ENCODE data around the gene GPR17.

The GPR17 gene

DNA sequence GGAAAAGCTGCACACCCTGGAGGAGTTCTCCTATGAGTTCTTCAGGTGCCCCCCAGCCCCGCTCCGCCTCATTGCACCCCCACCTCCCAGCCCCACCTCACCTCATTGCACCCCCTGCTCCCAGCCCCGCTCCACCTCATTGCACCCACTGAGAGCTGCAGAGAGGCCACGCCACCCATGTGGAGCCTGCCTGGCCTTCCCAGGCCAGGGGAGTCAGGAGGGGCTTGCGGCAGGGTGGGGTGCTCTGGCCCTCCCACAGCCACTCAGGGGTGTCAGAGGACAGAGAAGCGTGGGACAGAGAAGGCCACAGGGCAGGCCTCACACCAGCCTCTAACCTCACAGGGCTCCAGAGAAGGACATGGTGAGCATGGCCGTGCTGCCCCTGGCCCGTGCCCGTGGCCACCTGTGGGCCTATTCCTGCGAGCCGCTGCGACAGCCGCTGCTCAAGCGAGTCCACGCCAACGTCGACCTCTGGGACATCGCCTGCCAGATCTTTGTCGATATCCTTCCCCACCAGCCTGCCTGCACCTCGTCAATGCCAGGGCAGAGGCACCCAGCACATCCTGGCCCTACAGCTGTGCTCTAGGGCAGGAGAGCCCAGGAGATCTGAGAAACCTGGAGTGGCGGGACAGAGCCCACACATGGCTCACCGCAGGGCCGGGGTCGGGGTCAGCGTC is 15.0 kb upstream of the GPR17 start:
- no peak for DNase-seq

- no peak for DNase-seq
Observed at GRCh38 chr2:127631541-127631996, 14.4 kb upstream of the GPR17 start.

DNA sequence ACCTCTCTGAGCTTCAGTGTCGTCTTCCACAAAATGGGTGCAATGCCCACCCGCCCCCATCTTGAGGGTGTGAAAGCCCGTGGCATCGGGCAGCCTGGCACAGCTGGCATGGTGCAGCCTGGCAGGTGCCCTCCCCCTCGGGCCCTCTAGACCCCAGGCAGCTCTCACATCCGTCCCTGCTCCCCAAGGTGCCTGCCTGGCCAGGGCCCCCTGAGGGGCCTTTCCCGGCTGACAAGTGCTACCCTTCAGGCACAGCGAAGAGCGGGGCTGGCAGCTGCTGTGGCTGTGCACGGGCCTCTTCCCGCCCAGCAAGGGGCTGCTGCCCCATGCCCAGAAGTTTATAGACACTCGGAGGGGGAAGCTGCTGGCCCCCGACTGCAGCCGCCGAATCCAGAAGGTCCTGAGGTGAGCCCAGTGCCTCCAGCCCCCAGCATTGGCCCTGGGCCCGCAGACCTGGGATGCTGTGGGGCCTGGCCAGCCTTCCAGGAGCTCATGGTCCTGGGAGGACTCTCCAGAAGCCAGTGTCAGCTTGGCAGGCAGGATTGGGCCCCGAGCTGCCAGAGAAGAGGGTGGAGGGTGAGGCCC is 13.9 kb upstream of the GPR17 start:
- no peak for DNase-seq

DNA sequence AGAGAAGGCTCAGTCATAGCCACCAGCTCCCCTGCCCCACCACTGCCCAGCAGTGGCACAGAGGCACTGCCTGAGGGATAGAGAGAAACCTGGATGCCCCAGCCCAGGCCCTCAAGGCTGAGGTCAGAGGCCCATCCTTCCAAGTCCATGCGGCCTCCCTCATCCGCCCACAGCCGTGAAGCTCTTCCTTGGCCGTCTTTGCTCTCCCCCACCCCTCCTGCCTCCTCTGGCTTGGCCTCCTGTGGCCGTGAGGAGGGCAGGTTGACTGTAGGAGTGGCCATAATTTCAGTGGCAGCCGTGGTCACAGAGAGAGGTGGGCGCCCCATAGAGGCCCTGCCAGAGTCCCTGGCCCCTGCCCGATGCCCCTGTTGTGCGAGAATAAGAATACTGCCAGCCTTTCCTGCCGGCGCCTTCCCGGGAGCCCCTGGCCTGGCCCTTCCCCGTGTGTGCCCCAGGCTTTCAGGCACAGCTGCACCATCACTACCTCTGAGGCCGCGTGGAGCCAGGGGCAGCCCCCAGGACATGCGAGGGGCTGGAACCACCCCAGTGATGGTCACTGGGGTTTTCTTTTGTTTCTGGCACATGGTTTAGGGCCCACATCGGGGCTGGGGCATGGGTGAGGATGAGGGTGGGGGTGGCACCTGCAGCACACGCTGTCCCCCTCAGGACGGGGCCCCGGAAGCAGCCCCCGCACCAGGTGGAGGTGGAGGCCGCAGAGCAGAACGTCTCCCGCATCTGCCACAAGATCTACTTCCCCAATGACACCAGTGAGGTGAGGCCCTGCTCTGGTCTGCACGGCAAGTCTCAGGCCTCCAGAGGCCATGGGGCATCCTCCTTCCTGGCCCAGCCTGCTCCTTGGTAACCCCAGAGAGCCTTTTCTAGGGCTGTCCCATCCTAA is 13.1 kb upstream of the GPR17 start:
- no peak for DNase-seq

- no peak for DNase-seq
Observed at GRCh38 chr2:127633556-127634065, 12.3 kb upstream of the GPR17 start.

GRCh38 chr2:127634066-127634617 is 11.8 kb upstream of the GPR17 start:
- peak; percentile 21 for DNase-seq

DNA sequence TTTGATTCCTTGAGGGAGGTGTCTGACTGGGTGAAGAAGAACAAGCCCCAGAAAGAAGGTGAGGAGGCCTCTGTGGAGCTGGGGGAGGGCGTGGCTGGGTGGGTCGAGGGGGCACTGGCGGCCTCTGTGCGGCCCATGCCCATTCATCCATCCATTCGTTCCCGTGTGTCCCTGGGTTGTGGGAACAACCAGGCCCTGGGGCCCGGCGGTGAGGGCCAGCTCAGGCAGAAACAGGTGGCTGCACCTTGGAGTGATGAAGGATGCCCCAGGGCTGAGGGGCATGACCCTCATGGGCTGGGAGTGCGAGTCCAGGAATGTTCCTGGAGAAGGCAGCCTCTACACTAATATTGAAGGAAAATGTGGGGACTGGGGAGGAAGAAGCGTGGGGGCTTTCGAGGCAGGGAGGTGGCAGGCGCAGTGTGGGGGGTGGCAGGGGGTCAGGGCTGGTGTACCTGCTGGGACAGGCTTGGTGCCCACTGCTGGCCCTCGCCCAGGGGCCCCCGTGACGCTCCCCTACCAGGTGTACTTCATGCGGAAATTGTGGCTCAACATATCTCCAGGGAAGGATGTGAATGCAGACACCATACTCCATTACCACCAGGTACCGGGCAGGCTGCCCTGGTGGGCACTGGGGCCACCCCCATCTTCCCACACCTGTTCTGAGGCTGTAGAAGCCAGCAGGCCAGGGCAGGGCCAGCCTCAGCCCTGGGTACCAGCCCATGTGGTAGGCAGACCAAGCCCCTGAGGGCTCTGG is 11.2 kb upstream of the GPR17 start:
- no peak for DNase-seq

GRCh38 chr2:127635380-127636237 is 10.3 kb upstream of the GPR17 start:
- no peak for DNase-seq

DNA sequence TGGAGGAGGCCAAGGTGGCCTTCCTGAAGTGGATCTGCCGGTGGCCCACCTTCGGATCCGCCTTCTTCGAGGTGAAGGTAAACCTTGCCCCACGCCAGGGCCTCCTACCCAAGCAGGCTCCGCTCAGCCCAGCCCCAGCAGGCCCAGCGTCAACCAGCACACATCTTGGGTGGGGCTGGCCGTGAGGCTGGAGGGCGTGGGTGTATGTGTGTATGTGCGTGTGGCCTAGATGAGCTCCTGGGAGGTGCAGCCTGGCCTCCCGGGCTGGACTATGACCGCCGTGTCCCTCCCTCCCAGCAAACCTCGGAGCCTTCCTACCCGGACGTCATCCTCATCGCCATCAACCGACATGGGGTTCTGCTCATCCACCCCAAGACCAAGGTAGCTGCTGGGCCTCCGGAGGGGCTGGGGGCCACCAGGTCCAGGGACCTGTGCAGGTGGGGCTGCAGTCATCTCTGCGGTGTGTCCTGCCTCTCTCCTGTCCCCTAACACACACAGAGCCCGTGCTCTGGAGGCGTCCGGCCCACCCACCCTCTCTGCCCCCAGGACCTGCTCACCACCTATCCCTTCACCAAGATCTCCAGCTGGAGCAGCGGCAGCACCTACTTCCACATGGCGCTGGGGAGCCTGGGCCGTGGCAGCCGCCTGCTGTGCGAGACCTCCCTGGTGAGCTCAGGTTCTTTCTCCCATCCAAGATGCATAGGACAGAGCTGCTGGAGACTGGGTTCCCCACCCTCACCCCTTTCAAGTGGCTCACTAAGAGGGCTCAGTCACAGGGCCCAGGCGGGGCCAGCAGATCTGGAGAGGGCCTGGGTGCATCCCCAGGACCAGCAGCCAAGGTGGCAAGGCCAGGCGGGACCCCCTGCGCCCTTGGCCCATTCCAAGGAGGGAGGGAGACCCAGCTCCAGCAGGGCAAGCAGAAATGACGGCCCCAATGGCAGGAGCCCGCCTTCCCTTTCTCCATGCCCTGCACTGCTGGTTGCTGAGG is 9.4 kb upstream of the GPR17 start:
- DNase-seq = no peak

GRCh38 chr2:127637236-127637630 is 8.7 kb upstream of the GPR17 start:
- no peak for DNase-seq

- no peak for DNase-seq
Observed at GRCh38 chr2:127637725-127638252, 8.2 kb upstream of the GPR17 start.

DNA sequence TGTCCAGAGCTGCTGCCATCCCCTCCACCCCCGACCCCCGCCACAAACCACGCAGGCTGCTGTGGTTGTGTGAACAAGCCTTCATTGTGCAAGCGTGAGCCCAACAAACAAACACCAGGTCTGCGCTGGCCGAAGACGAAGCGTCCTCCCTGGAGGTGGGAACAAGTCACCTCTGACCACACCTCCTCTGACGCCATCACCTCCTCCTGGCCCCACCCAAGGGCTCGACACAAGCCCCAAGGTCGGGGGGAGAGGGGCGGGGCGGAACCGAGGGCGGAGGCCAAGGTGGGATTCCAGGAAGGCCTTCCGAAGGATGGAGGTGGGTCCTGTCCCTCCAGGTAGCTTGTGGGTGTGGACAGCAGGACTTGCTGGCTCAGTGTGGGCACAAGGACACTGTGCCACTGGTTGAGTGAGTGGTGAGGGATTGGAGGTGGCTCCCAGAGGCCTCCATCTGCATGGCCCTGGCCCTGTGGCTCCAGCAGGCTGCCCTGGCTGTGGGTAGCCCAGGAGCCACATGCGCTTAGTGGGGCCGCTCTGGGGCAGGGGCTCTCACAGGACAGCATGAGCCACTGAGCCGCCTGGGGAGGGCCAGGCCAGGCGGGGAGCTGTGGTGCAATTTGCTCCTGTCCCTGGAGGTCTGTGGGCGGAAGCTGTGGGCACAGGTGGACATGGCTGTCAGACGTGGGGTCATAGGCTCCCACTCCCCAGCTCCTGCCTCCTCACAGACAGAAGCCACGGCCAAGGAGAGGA is 7.4 kb upstream of the GPR17 start:
- no peak for DNase-seq

DNA sequence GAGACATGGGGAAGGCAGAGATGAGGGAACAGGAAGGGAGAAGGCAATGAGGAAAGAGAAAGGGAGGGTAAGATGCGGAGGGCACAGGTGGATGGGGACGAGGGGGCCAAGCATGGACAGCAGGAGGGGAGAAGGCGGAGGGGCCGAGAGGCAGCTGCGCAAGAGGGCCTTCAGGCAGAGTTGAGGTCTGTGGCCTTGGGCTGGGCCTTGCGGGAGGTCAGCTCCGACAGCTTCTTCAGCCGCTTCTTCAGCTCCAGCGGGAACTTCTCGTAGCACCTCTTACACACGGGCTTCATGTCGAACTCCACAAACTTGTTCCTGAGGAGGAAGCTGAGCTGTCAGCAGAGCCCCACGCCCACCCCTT is 6.9 kb upstream of the GPR17 start:
- no peak for DNase-seq

DNA sequence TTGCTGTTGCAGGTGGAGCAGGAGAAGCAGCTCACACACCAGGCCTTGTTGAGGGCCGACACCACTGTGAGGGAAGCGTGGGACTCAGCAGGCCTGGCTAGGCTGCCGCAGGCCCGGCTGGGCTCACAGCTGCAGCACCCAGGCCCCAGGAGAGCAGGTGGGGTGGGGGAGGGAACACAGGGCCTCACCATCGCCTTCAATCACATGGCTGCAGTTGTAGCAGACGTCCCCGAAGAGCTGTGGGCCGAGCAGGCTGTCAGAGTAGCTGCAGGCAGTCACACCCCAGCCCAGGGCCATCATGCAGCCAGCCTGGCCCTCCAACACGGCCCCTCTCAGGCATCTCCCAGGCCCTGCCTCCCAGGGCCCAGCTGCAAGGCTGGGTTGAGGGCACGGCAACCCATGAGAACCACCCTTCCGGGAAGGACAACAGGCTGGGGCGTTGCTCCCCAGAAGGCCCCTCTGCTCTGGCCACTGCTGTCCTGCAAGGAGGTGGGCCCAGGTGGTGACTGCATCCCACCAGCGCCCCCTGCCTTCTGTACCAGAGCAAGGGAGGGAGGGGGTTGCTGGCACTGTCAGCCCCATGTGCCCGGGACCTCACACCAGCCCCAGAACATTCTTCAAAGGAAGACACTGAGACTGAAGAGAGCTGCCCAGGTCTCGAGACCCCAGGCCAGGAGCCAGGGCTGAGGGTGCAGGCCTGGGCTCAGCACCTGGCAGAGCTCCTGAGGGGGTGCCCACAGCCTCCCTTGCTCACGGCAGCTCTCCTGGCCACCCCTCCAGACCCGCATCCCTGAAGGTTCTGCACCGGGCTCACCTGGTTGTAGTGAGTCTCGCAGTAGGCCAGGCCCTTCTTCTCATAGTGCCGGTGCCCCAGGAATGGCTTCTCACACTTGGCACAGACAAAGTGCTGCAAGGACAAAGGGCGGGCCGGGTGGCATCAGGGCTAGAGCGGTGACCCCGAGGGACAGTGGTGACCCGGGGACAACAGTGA is 5.6 kb upstream of the GPR17 start:
- DNase-seq = peak; percentile 61

- no peak for DNase-seq
Observed at GRCh38 chr2:127641133-127641532, 4.8 kb upstream of the GPR17 start.

- DNase-seq = no peak
Observed at GRCh38 chr2:127641846-127642507, 4.0 kb upstream of the GPR17 start.

- no peak for DNase-seq
Observed at GRCh38 chr2:127642706-127643438, 3.1 kb upstream of the GPR17 start.

Data from NCI-H2171 treated with DMSO at 0.1 percent for 48 hours (cell line).